Measurements from ENCODE around the gene LIMS2.

The LIMS2 gene

GRCh38 chr2:127644066-127645025 is 31.0 kb downstream of the LIMS2 start:
- DNase-seq, result no peak

GRCh38 chr2:127643439-127644065 is 31.8 kb downstream of the LIMS2 start:
- no peak for DNase-seq

- no peak for DNase-seq
Observed at GRCh38 chr2:127642706-127643438, 32.5 kb downstream of the LIMS2 start.

- no peak for DNase-seq
Observed at GRCh38 chr2:127641846-127642507, 33.4 kb downstream of the LIMS2 start.

DNA sequence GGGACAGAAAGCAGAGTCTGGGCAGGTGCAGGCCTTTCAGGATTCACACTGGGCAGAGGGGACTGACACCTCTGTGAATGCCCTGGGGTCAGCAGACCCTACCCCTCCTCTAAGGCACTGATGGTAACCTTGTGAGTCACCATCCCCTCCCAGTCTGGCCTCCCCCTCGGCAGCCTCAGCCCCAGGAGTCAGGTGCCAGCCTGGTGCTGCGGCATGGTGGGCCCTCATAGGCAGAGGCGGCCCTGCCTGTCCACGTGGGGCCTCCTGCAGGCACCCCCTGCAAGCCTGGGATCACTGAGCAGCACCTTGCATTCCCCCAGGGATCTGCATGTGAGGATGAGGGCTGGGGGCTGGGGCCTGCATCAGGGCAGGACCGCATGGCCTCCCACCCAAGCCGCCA is 34.2 kb downstream of the LIMS2 start:
- DNase-seq, result no peak

- no peak for DNase-seq
Observed at GRCh38 chr2:127640082-127641072, 35.0 kb downstream of the LIMS2 start.

GRCh38 chr2:127639111-127639474 is 36.2 kb downstream of the LIMS2 start:
- DNase-seq, result no peak

GRCh38 chr2:127638361-127639110 is 36.8 kb downstream of the LIMS2 start:
- no peak for DNase-seq

GRCh38 chr2:127637725-127638252 is 37.5 kb downstream of the LIMS2 start:
- no peak for DNase-seq

GRCh38 chr2:127637236-127637630 is 38.1 kb downstream of the LIMS2 start:
- DNase-seq, result no peak

- no peak for DNase-seq
Observed at GRCh38 chr2:127636248-127637235, 38.8 kb downstream of the LIMS2 start.

- no peak for DNase-seq
Observed at GRCh38 chr2:127635380-127636237, 39.7 kb downstream of the LIMS2 start.

DNA sequence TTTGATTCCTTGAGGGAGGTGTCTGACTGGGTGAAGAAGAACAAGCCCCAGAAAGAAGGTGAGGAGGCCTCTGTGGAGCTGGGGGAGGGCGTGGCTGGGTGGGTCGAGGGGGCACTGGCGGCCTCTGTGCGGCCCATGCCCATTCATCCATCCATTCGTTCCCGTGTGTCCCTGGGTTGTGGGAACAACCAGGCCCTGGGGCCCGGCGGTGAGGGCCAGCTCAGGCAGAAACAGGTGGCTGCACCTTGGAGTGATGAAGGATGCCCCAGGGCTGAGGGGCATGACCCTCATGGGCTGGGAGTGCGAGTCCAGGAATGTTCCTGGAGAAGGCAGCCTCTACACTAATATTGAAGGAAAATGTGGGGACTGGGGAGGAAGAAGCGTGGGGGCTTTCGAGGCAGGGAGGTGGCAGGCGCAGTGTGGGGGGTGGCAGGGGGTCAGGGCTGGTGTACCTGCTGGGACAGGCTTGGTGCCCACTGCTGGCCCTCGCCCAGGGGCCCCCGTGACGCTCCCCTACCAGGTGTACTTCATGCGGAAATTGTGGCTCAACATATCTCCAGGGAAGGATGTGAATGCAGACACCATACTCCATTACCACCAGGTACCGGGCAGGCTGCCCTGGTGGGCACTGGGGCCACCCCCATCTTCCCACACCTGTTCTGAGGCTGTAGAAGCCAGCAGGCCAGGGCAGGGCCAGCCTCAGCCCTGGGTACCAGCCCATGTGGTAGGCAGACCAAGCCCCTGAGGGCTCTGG is 40.5 kb downstream of the LIMS2 start:
- DNase-seq, result no peak

DNA sequence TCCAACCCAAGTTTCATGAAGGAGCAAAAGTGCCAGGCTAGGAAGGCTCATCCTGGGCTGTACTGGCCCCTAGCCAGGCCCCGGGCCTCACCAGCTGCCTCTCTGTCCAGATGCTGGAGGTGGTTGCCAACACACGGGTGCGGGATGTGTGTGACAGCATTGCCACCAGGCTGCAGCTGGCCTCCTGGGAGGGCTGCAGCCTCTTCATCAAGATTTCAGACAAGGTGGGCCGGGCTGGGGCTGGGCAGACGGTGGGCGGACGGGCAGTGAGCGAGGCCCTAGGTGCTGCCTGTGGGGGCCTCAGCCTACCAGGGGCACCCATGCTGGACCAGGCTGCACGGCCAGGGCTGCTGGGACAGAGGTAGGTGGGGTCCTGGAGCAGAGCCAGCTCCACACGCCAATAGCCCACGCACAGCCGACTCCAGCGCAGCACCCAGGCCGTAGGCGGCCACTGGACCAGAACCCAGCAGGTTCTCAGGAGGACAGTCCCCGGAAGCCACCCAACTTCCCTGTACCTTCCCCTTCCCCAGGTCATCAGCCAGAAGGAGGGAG is 41.2 kb downstream of the LIMS2 start:
- peak in 1 of 2 experiments; percentile 21 for DNase-seq

DNA sequence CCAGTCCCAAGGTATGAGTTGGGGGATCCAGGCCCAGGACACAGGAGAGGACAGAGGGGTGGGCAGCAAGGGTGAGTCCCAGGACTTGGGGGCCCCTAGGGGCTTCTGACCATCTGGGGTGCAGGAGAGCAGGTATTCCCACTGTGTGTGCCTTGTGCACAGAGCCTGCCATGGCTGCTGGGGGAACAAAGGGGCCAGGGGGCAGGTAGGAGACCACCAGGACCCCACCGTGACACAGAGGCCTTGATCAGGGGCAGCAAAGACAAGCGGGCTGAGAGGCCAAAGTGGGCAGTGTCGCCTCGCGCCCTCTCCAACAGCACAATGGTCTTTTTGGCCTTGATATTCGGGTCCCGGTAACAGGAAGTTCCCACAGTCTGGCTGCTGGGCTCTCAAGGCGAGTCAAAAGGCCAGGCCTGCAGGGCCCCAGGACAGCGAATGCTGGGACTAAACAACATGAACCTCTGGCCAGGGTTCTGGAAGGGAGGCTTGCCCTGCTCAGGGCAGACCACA is 41.7 kb downstream of the LIMS2 start:
- no peak for DNase-seq

DNA sequence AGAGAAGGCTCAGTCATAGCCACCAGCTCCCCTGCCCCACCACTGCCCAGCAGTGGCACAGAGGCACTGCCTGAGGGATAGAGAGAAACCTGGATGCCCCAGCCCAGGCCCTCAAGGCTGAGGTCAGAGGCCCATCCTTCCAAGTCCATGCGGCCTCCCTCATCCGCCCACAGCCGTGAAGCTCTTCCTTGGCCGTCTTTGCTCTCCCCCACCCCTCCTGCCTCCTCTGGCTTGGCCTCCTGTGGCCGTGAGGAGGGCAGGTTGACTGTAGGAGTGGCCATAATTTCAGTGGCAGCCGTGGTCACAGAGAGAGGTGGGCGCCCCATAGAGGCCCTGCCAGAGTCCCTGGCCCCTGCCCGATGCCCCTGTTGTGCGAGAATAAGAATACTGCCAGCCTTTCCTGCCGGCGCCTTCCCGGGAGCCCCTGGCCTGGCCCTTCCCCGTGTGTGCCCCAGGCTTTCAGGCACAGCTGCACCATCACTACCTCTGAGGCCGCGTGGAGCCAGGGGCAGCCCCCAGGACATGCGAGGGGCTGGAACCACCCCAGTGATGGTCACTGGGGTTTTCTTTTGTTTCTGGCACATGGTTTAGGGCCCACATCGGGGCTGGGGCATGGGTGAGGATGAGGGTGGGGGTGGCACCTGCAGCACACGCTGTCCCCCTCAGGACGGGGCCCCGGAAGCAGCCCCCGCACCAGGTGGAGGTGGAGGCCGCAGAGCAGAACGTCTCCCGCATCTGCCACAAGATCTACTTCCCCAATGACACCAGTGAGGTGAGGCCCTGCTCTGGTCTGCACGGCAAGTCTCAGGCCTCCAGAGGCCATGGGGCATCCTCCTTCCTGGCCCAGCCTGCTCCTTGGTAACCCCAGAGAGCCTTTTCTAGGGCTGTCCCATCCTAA is 42.5 kb downstream of the LIMS2 start:
- no peak for DNase-seq
